GM21528 (cell line): ENCODE data around the gene ARL4A.
"Not testable (repeated sequence)": the region's sequence is repeated elsewhere in the genome, so short reads cannot be mapped to it uniquely, and the experiment has no call there.

Experiments
- ATAC-seq: cut with Tn5 transposase; IDR thresholded peaks from one replicate; pipeline ENCODE4 v1.9.1; 2021; ENCODE audit warnings: mild to moderate bottlenecking, moderate library complexity; ENCODE audit not compliant: unreplicated experiment, low FRiP score

Gene ARL4A

GRCh38 chr7:12661581-12661980, 25.9 kb upstream of the ARL4A start:
- no peak for ATAC-seq

- no peak for ATAC-seq
These were observed 17.3 kb upstream of the ARL4A start for GRCh38 chr7:12670000-12670729.

GRCh38 chr7:12670743-12671520, 16.5 kb upstream of the ARL4A start:
- ATAC-seq, result no peak

- not testable (repeated sequence) for ATAC-seq
These were observed 14.0 kb upstream of the ARL4A start for GRCh38 chr7:12673436-12673835.

GRCh38 chr7:12674053-12674452, 13.4 kb upstream of the ARL4A start:
- ATAC-seq, result no peak

GRCh38 chr7:12674861-12675260, 12.6 kb upstream of the ARL4A start:
- ATAC-seq, result no peak

- ATAC-seq, result no peak
These were observed 3.5 kb upstream of the ARL4A start for GRCh38 chr7:12683678-12684585.

GRCh38 chr7:12684733-12685132, 2.7 kb upstream of the ARL4A start:
- no peak for ATAC-seq

GRCh38 chr7:12685550-12685949, 1.9 kb upstream of the ARL4A start:
- ATAC-seq, result no peak

GRCh38 chr7:12686234-12686890, 1.1 kb upstream of the ARL4A start:
- peak; percentile 94 for ATAC-seq

GRCh38 chr7:12687718-12688171, 312 bp downstream of the ARL4A start:
- ATAC-seq, result no peak

GRCh38 chr7:12688485-12689170, 1.2 kb downstream of the ARL4A start:
- ATAC-seq, result not testable (repeated sequence)

- ATAC-seq, result no peak
These were observed 2.0 kb downstream of the ARL4A start for GRCh38 chr7:12689451-12689850.

GRCh38 chr7:12690041-12690878, 2.8 kb downstream of the ARL4A start:
- ATAC-seq, result no peak

GRCh38 chr7:12691388-12691787, 4.0 kb downstream of the ARL4A start:
- ATAC-seq, result not testable (repeated sequence)

- ATAC-seq, result no peak
These were observed 4.6 kb downstream of the ARL4A start for GRCh38 chr7:12692035-12692434.

GRCh38 chr7:12692479-12693259, 5.2 kb downstream of the ARL4A start:
- ATAC-seq, result no peak

- no peak for ATAC-seq
These were observed 7.4 kb downstream of the ARL4A start for GRCh38 chr7:12694817-12695216.
